H54 (cell line): Measurements from ENCODE around the gene RAD52.

Experiments used
- DNase-seq: peaks from one replicate; pipeline ENCODE4 v3.0.0; 2011; ENCODE audit warnings: low spot score, mixed read lengths; ENCODE audit not compliant: insufficient read length
- FAIRE-seq: peaks from 3 replicates; lab custom pipeline; 2011; peaks lifted over from hg19 to GRCh38; lab: Jason Lieb, UNC
- POLR2A ChIP-seq: IDR thresholded peaks from 2 replicates; pipeline ENCODE4 v1.6.1; 2011; ENCODE audit warnings: low read depth, mild to moderate bottlenecking, low read length

The RAD52 gene

DNA sequence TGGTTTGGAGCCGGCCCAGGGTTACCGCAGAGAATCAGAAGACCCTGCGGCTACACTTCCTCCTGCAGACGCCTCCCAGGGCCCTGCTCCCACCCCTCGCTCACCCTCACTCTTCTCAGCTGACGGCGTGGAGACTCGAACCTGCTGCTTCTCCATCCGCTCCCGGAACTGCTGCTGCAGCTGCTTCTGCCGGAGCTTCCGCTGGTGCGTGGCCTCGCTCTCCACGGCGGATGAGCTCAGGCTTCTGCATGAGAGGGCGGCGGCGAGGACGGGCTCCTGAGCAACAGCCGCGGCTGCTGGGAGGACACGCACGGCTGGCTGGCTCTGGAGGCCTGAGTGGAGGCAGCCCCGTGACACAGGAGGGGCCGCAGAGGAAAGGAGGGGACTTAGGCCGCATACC lies 33.3 kb downstream of the RAD52 start:
- TF ChIP-seq POLR2A: no peak
- FAIRE-seq: no peak
- no peak for DNase-seq

DNA sequence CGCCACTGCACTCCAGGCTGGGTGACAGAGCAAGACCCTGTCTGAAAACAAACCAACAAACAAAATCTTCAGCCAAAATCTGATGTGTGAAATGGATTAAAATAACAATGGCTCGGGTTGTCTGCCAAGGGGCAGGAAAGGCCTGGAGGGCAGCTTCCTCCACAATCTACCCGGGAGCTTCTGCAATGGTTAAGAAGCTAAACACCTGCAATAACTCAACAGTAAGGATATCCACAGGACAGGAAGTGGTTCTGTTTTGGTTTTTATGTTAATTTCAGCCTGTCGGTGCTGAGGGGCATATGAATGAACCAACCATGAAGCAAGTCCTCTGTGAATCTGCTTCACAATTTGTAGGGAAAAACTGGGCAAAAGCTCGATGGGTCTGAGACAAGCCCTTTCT lies 34.4 kb downstream of the RAD52 start:
- DNase-seq (no peak), FAIRE-seq (no peak)
- no peak for TF ChIP-seq POLR2A

DNA sequence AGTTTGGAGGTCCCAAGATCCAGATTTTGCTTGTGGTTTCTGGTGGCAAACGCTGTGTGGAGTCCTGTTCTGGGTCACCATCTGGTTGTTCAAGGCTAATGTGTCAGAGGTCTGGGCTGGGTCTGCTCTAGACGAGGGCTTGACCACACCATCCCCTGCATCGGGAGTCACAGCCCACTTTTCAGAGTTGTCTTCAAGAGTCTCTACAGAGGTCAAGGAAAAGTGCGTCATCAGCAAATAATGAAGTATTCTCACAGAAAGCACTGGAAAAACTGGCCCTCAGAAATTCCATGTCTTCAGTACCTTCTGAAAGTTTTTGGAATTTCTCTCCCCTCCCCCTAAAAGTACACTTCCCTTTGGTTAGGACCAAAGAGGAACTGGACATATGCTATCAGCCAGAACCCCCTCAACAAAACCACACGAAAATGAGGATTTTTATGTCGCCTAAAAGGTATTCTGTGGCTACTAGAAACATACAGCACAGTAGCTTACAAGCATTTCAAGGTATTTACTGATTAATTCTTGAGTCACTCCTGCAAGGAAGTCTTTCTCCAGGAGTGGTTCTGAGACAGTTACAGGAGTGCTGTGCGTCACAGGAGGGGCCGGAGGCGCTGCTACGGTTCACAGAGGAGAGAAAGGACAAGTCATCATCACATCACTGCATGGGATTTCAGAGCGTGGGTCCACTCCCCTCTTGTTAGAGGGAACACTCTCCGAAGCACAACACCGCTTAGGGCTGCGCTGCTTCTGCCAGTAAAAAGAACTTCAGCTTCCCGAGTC lies 35.4 kb downstream of the RAD52 start:
- FAIRE-seq: peak; percentile 96
- peak; percentile 77 for DNase-seq
- no peak for TF ChIP-seq POLR2A

DNA sequence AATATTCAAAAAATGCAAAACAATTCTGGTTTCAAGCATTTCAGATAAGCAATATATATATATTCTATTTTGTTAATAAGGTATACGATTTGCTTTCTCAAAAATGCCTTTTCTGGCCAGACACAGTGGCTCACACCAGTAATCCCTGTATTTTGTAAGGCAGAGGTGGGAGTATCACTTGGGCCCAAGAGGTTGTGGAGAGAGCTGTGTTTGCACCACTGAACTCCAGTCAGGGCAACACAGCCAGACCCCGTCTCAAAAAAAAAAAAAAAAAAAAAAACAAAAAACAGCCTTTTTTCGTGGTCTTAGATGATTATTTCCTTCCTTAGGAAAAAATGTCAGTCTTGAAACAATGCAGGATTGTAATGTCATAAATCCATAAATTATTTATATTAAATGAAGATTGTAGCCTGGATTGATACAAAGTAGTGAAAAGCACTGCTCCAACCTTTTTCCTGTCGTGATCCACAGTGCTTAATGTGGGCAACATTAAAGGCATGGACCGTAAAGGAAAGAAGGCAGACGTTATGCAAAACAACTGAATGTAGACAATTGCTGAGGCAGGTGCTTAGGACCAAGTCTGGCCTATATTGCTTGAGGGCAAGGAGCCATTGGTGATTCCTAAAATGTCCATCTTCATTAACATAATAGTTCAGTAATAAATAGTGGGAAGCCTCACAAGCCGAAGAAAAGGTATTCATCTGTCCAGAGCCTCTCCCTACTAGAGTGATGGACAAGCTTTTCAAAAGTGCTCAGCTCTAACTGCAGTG lies 36.8 kb downstream of the RAD52 start:
- no peak for TF ChIP-seq POLR2A
- no peak for FAIRE-seq
- DNase-seq: no peak

DNA sequence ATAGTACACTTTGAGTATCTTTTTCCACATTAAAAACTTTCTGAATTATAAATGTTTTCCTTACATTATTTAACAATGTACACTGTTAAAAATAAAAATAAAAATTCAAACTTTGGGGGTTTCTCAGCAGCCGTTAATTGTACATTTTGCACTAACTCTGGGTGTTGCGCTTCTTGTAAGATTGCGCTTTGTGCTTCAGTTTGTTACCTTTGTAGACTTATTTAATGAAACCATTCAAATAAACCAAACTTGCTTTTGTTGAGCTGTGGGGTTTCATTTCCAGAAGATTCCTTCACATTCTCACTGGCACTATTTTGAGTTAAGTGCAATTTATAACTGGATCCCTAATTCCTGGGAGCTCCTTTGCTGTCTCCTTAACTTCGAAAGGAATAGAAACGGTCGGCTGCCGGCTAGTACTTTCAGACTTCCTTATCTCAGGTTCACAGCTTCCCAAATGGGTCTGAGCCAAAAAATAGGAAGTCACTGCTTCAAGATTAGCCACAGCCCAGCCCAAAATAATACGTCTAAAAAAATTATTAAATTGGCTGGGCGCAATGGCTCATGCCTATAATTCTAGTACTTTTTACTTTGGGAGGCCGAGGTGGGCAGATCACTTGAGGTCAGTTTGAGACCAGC lies 38.2 kb downstream of the RAD52 start:
- no peak for TF ChIP-seq POLR2A
- DNase-seq: no peak
- FAIRE-seq: no peak

DNA sequence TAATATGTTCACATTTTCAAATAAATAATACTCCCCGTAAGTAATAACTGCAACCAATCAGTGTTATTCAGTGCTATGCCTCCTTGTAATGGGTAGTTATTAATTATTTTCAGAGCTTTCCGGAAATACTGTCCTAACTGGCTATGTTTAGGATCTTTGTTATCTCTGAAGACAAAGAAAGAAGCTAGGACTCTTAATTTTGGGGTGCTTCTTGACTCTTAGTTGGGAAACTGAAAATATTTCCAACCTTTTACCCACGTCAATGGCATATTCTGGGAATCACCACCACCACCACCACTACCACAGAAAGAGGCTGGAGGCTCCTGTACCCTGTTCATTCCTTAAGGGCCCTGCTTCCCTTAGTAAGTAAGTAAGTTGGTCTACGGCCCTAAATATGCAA lies 39.1 kb downstream of the RAD52 start:
- no peak for DNase-seq
- FAIRE-seq: no peak
- no peak for TF ChIP-seq POLR2A

DNA sequence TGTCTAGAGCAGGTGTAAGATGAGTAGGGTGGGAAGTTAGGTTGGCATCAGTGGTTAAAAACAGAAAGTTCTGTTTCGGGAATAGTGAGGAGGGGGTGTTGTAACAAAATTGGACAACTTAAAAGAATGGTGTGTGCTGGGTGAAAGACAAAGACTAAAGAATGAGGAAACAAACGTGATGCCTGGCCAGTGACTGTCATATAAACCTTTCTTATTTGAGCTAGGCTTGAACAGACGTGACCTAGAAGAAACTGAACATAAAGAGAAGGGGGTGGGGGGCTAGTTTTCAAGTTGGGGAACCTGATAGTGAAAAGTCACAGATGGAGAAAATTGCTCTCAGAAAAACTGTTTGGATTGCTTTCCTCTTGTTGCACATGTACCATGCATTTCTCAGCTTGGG lies 39.6 kb downstream of the RAD52 start:
- TF ChIP-seq POLR2A: no peak
- no peak for DNase-seq
- no peak for FAIRE-seq

DNA sequence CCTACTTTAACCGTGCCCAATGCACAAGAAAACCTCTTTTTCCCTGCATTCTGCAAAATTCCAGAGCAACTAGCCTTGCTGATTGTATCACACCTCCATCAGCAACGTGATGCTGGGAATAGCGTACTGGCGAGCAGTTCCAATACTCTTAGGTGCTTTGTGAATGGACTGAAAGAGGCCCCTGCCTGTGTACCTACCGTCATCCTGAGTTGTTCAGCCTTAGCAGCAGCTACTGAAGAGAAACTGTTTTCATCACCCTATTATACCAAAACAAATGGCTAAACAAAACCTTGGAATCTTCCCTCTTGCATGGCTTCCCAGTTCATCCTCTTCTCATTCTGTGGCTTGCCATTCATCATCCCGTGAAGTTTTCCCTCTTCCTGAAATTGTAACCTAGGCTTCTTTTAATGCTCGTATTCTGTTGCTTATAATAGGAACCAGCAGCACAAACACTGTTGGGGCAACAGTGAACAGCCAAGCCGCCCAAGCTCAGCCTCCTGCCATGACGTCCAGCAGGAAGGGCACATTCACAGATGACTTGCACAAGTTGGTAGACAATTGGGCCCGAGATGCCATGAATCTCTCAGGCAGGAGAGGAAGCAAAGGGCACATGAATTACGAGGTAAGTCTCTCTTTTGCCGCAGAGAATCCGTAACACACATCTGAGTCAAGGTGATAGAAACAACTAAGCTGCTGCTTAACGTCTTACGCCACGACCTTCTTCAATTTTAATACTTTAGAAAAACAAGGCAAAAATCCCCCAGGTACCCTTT lies 41.9 kb downstream of the RAD52 start:
- no peak for DNase-seq
- no peak for TF ChIP-seq POLR2A
- FAIRE-seq: no peak

DNA sequence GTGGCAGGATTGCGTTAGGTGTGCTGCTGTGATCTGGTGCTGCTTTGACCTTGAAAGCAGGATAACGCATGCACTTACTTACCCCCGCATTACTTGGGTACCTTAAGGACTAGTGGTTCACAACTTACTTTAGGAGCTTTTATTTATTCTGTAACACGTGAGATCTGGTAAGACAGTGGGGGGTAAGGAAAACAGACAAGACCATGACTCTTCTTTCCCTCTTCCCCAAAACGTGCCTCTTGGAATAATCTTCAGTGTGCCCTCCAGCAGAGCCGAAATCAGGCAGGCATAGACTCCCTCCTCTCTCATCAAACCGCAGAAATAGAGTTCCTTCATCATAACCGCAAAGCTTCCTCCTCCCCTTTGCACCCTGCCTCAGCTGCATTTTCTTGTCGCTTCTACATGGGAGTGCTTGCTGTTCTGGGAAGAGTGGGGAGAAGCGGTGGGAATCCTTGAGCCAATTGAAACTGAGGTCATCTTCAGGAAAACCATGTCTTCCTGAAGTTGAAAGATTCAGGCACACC lies 43.4 kb downstream of the RAD52 start:
- DNase-seq (no peak), FAIRE-seq (no peak)
- no peak for TF ChIP-seq POLR2A

DNA sequence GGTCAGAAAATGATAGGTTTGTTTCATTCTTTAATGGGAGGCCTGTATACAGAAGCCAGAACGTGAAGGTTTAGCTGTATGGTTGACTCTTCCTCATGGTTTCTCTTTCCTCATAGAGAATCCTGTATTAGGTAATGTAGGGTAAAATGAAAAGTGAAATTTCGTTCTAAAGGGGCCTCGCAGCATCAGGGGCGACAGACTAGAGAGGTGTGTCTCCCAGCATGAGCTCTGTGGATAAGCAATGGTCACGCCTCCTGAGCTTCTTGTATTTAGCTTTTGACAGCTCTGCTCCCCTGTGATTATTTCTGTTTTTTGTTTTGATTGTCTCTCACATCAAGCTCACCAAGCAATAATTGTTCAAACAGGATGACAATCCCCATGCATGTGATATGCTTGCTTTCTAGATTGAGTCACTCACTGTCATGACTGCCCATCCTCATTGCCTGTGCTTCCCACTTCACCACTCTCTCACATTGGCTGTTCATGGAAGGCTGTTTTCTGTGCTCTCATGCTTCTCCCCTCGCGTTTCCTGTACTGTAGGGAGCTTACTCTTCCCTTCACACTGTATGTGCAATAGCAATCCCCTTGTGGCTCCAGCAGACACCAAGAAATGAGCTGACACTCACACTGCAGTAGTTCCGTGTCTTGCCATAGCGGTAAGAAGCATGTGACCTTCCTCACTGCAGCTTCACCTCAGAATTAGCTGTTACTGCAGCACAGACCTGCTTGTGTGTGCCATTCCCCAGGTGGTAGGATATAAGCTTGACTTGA lies 44.0 kb downstream of the RAD52 start:
- FAIRE-seq (no peak), DNase-seq (no peak)
- no peak for TF ChIP-seq POLR2A

DNA sequence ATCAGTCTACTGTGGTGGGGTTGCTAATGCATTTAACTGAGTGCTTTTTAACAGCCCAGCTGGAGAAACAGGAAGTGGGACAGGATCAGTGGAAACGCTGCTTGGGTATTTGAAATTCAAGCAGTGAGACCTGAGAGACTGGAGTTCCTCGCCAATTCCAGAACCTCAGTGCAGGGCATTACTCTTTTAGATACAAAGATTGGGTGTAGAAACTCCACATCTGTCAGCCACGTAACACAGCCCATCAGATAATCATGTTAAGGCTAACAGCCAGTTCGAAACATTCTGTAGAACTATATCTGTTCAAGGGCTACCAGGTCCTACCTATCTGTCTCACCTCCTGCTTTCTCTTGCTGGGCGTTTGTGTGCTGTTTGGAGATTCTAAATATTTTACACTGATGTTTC lies 45.5 kb downstream of the RAD52 start:
- no peak for DNase-seq
- no peak for FAIRE-seq
- TF ChIP-seq POLR2A: no peak

DNA sequence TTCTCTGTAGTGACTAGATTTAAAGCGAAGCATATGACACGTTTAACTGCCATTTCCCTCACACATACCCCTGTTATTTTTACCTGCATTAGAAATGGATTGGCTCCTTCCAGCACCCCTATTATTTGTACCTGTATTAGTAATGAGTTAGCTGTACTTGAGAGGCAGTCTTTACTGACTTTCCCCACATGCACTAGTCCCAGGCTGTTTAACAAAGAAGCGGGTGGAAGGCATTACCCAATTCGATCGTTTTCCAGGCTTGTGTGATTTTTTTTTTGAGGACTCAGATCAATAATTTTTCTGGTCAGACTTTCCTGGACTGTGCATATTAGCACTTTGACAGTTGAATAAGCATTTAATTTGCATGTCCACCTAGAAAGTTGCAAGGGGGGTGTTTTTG lies 46.4 kb downstream of the RAD52 start:
- TF ChIP-seq POLR2A: no peak
- no peak for FAIRE-seq

DNA sequence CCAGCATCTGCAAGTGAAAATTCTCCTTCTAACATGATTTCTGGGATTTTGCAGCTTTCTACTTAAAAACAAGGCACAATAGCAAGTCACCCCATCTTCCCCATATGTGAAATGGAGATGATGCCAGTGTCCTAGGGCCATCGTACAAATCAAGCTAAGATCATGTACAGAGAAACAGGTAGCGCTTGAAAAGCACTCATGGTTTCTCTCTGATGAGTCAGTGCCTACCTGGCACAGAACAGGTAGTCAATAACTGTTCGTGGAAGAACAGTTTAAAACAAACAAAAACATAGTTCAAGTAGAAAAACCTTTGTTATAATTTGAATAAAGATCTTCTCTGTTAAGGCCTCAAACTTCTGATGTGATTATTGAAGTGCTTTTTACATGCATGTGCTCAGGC lies 46.9 kb downstream of the RAD52 start:
- TF ChIP-seq POLR2A: no peak
- no peak for DNase-seq
- no peak for FAIRE-seq

More for the DNA sequence above, 46.4 kb downstream of the RAD52 start:
- DNase-seq: no peak
